ENCODE results near the gene GZF1. TPM values are rescaled to one million over a fixed set of nuclear protein-coding genes. Genes with fewer than 3 reads are reported as not detected.
A peak's percentile ranks its signal among the peaks of the same experiment; 100 is the strongest.

GZF1 gene
- total and polyA plus RNA-seq, 2 donors (not counting 1 experiment from before 2014, with no cell fraction given): 12.5 to 49.0 TPM

DNA sequence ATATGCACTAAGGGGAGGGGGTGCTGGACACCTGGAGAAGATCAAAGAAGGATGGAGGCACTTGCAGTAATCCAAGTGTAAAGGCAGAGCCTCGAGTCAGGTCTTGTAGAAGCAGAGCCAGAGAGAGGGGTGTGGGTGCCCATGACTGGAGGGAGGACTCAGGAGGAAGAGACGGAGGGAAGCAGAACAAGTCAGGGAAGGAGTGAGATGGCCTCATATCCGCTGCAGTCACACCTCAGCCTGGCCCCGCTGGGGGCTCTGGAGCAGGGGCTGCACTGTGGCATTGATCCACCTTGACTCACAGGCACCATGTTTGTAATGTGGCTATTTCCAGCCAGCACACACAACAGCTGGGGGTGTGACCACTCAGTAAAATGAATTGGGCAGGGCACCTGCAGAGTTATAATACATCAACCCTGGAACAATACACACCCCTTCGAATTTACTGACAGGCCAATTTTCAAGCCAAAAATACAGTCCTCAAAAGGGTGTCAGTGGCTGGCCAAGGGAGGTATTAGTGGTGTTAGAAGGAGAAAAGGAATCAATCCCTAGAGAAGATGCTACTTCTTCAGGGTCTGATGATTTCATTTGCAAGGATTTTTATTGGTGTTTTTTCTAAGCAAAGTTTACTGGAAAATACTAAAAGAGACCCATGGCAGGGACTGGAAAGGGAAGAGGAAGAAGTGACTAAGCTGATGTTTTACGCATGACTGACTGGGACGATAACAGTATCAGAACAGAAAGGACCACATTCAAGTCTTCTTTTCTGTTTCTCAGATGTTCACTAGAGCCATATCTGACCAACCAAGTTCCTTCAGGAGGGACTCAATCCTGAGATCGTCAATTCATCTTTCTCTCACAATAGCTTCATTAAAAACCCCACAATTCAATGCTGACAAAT is 30.3 kb upstream of the GZF1 start:
- Mint-ChIP-seq H3K4me1 (peaks cover 20% of the 10 kb centered on the region), H3K9me3 (ENCODE audit: insufficient read depth) (no peaks in the 10 kb centered on the region), H3K4me3 (peak overlapping the region; percentile 29), H3K27me3 (no peaks in the 10 kb centered on the region), H3K27ac (peak overlapping the region; percentile 59)
- no peak for DNase-seq
- Histone ChIP-seq H4K20me1 (ENCODE audit: control insufficient read depth, insufficient read depth, low read length, poor library complexity, severe bottlenecking) (no peaks in the 10 kb centered on the region), H3K4me2 (replicated peaks; ENCODE audit: low read depth, low read length, poor library complexity, severe bottlenecking) (peak overlapping the region; percentile 7), H2AFZ (ENCODE audit: insufficient read depth, low read depth, low read length, poor library complexity, severe bottlenecking) (no peak overlapping the region), H3K27ac (ENCODE audit: low read length in 2 of 2) (no peak overlapping the region), H3K9me3 (ENCODE audit: control extremely low read depth in 1 of 3, control insufficient read depth in 2 of 3, insufficient read depth in 1 of 3, low read length in 2 of 3) (no peaks in the 10 kb centered on the region), H3K27me3 (replicated peaks in 1 of 4; ENCODE audit: control extremely low read depth in 1 of 4, control insufficient read depth in 3 of 4, insufficient read depth in 4 of 4, low read length in 3 of 4) (no peaks in the 10 kb centered on the region), H3K9ac (ENCODE audit: low read length) (no peak overlapping the region), H3K4me3 (ENCODE audit: control extremely low read depth in 1 of 5, extremely low read depth in 1 of 5, insufficient read depth in 1 of 5, low read depth in 2 of 5, low read length in 4 of 5) (no peak overlapping the region), H3K79me2 (ENCODE audit: control insufficient read depth, insufficient read depth, low read length) (no peaks in the 10 kb centered on the region), H3K4me1 (ENCODE audit: control insufficient read depth in 2 of 2, insufficient read depth in 2 of 2, low read length in 2 of 2) (peaks cover 11 to 12% of the 10 kb centered on the region in 2 donors), H3K36me3 (replicated peaks in 1 of 2; ENCODE audit: control extremely low read depth in 1 of 2, control insufficient read depth in 1 of 2, extremely low read depth in 1 of 2, insufficient read depth in 2 of 2, low read length in 1 of 2) (no peaks in the 10 kb centered on the region)
- WGBS (ENCODE audit: insufficient coverage): 72% methylated on average over 6 of the region's 8 CpGs
- intact Hi-C loops (cut with micrococcal nuclease): no loop called here
- peak; percentile 43 for ATAC-seq (ENCODE audit: low read depth)
- ChIA-PET CTCF (no interaction called here), POLR2A (no interaction called here)
- TF ChIP-seq, protein P1, sequence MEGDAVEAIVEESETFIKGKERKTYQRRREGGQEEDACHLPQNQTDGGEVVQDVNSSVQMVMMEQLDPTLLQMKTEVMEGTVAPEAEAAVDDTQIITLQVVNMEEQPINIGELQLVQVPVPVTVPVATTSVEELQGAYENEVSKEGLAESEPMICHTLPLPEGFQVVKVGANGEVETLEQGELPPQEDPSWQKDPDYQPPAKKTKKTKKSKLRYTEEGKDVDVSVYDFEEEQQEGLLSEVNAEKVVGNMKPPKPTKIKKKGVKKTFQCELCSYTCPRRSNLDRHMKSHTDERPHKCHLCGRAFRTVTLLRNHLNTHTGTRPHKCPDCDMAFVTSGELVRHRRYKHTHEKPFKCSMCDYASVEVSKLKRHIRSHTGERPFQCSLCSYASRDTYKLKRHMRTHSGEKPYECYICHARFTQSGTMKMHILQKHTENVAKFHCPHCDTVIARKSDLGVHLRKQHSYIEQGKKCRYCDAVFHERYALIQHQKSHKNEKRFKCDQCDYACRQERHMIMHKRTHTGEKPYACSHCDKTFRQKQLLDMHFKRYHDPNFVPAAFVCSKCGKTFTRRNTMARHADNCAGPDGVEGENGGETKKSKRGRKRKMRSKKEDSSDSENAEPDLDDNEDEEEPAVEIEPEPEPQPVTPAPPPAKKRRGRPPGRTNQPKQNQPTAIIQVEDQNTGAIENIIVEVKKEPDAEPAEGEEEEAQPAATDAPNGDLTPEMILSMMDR (IDR thresholded peaks at IDR 0.05): no peak
- TF ChIP-seq EZH2 (IDR thresholded peaks at IDR 0.05; ENCODE audit: borderline replicate concordance, insufficient read depth, low read depth, low read length, poor library complexity, severe bottlenecking): no peak

DNA sequence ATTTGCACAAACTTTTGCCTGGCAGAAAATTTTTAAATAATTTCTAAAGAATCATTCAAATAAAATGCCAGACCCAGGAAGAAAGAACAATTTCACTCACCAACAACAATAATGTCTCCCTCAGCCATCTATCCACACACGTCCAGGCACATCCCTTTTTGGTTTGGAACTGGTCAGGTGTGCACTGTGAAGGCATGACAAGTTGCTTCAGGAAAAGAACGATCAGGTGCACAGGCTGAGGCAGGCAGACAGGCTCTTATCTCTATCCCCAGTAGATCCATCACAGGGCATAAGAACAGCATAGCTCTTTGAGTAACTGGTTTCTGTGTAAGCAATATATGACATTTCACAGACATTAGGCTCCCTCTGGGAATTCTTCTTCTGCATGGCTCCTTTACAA is 29.5 kb upstream of the GZF1 start:
- no peak overlapping the region for H3K4me3 Mint-ChIP-seq

More for the DNA sequence above, 29.5 kb upstream of the GZF1 start:
- DNase-seq (no peak), ATAC-seq (ENCODE audit: low read depth) (no peak)
- no peaks in the 10 kb centered on the region for H3K27me3 Mint-ChIP-seq
- CTCF ChIA-PET: no interaction called here
- H4K20me1 ChIP-seq (ENCODE audit: control insufficient read depth, insufficient read depth, low read length, poor library complexity, severe bottlenecking): no peaks in the 10 kb centered on the region
- intact Hi-C loops (cut with micrococcal nuclease): no loop called here
- TF ChIP-seq EZH2 (IDR thresholded peaks at IDR 0.05; ENCODE audit: borderline replicate concordance, insufficient read depth, low read depth, low read length, poor library complexity, severe bottlenecking): no peak
- TF ChIP-seq, protein P1 (IDR thresholded peaks at IDR 0.05): no peak
- H2AFZ ChIP-seq (ENCODE audit: insufficient read depth, low read depth, low read length, poor library complexity, severe bottlenecking): no peak overlapping the region
- no CpG with 5 or more reads among the region's 2 CpGs for WGBS (ENCODE audit: insufficient coverage)
- H3K27ac ChIP-seq (ENCODE audit: low read length in 2 of 2): no peak overlapping the region
- H3K4me3 ChIP-seq (ENCODE audit: control extremely low read depth in 1 of 5, extremely low read depth in 1 of 5, insufficient read depth in 1 of 5, low read depth in 2 of 5, low read length in 4 of 5): no peak overlapping the region
- H3K4me1 ChIP-seq (ENCODE audit: control insufficient read depth in 2 of 2, insufficient read depth in 2 of 2, low read length in 2 of 2): peaks cover 11 to 12% of the 10 kb centered on the region in 2 donors
- no peaks in the 10 kb centered on the region for H3K27me3 ChIP-seq (replicated peaks in 1 of 4; ENCODE audit: control extremely low read depth in 1 of 4, control insufficient read depth in 3 of 4, insufficient read depth in 4 of 4, low read length in 3 of 4)
- H3K27ac Mint-ChIP-seq: no peak overlapping the region
- H3K4me2 ChIP-seq (replicated peaks; ENCODE audit: low read depth, low read length, poor library complexity, severe bottlenecking): no peak overlapping the region
- no peaks in the 10 kb centered on the region for H3K9me3 ChIP-seq (ENCODE audit: control extremely low read depth in 1 of 3, control insufficient read depth in 2 of 3, insufficient read depth in 1 of 3, low read length in 2 of 3)
- POLR2A ChIA-PET: no interaction called here
- H3K36me3 ChIP-seq (replicated peaks in 1 of 2; ENCODE audit: control extremely low read depth in 1 of 2, control insufficient read depth in 1 of 2, extremely low read depth in 1 of 2, insufficient read depth in 2 of 2, low read length in 1 of 2): no peaks in the 10 kb centered on the region
- H3K4me1 Mint-ChIP-seq: peaks cover 20% of the 10 kb centered on the region
- no peaks in the 10 kb centered on the region for H3K79me2 ChIP-seq (ENCODE audit: control insufficient read depth, insufficient read depth, low read length)
- no peaks in the 10 kb centered on the region for H3K9me3 Mint-ChIP-seq (ENCODE audit: insufficient read depth)
- no peak overlapping the region for H3K9ac ChIP-seq (ENCODE audit: low read length)
